Measurements from ENCODE around the gene PPID. TPM values are rescaled to one million over a fixed set of nuclear protein-coding genes. Genes with fewer than 3 reads are reported as not detected.

The PPID gene
- total and polyA plus RNA-seq, 2 of the 4 experiments (the other 2 are of a cell fraction) = 11.8 to 21.1 TPM

GRCh38 chr4:158704274-158704673, 18.9 kb downstream of the PPID start:
- Histone ChIP-seq H3K36me3 (ENCODE audit: control insufficient read depth, insufficient read depth, low read length) (peaks cover 16% of the 10 kb centered on the region), H4K20me1 (ENCODE audit: insufficient read depth, low read length) (no peaks in the 10 kb centered on the region), H3K23ac (ENCODE audit: low read depth, low read length) (no peak overlapping the region), H3K9me1 (ENCODE audit: insufficient read depth, low read length) (peaks cover 6% of the 10 kb centered on the region; the same call in 1 of the 2 replicates), H3K9me3 (ENCODE audit: control insufficient read depth, insufficient read depth, low read length) (no peaks in the 10 kb centered on the region), H2BK20ac (ENCODE audit: low read depth, low read length) (no peak overlapping the region), H3K14ac (replicated peaks; ENCODE audit: low read depth, low read length) (no peak overlapping the region), H3K56ac (ENCODE audit: extremely low read depth, insufficient read depth, low read length) (no peak overlapping the region), H3K4ac (ENCODE audit: low read depth, low read length) (no peak overlapping the region), H3K27ac (ENCODE audit: insufficient read depth, low read length) (no peak overlapping the region), H3K9ac (ENCODE audit: low read depth, low read length) (no peak overlapping the region), H3K4me3 (ENCODE audit: insufficient read depth, low read depth, low read length) (no peak overlapping the region), H4K91ac (ENCODE audit: insufficient read depth, low read depth, low read length) (no peak overlapping the region), H2BK120ac (ENCODE audit: low read depth, low read length) (no peak overlapping the region), H3K4me2 (ENCODE audit: low read depth, low read length) (no peak overlapping the region), H2AFZ (replicated peaks; ENCODE audit: low read length, poor library complexity) (no peak overlapping the region), H3K4me1 (ENCODE audit: control insufficient read depth, insufficient read depth, low read length) (peaks cover 2% of the 10 kb centered on the region; the same call in 1 of the 2 replicates), H3K18ac (ENCODE audit: low read depth, low read length) (no peak overlapping the region), H3K27me3 (ENCODE audit: control insufficient read depth, insufficient read depth, low read length) (no peaks in the 10 kb centered on the region), H4K5ac (ENCODE audit: low read depth, low read length) (no peak overlapping the region), H3K79me1 (ENCODE audit: low read depth in 1 of 2, low read length in 2 of 2) (no peaks in the 10 kb centered on the region), H2AK5ac (ENCODE audit: low read depth, low read length) (no peak overlapping the region), H2BK15ac (ENCODE audit: low read depth, low read length) (no peak overlapping the region), H4K8ac (ENCODE audit: low read depth in 2 of 2, low read length in 2 of 2) (no peak overlapping the region), H2AK9ac (replicated peaks; ENCODE audit: low read depth, low read length, poor library complexity) (no peak overlapping the region), H2BK5ac (ENCODE audit: low read depth, low read length, poor library complexity, severe bottlenecking) (no peak overlapping the region)
- POLR2A ChIA-PET (ENCODE audit: unreplicated experiment) = no interaction called here
- WGBS, 2 experiments (ENCODE audit: extremely low coverage in 2 of 2, insufficient read length in 1 of 2) = 60% methylated on average over 1 of the region's 4 CpGs; no CpG with 5 or more reads in 1 of the 2 experiments
- no peak for TF ChIP-seq POLR2A (IDR thresholded peaks at IDR 0.05; ENCODE audit: low read depth, low read length)
- TF ChIP-seq NFE2L2 (IDR thresholded peaks at IDR 0.05; ENCODE audit: low read depth, low read length) = no peak
- DNase-seq (no peak), ATAC-seq (ENCODE audit: low read depth) (no peak)
- CTCF ChIA-PET = no interaction called here
- dilution Hi-C loops (cut with HindIII; ENCODE audit: low sequenced_read_pairs, unreplicated experiment) (no loop called here), in situ Hi-C loops (cut with MboI; ENCODE audit: low sequenced_read_pairs) (no loop called here), intact Hi-C loops (cut with micrococcal nuclease) (no loop called here)
- BruUV-seq (replicated peaks) = no TSS peak

Data from IMR-90 (cell line).